OCI-M1 (cell line): ENCODE results near the gene PTH1R.
A peak's percentile ranks its signal among the peaks of the same experiment; 100 is the strongest.

ENCODE experiments used
- DNase-seq: peaks from one replicate; lab custom pipeline; 2025; lab: John Stamatoyannopoulos, UW

PTH1R gene

GRCh38 chr3:46864061-46864881, 13.2 kb upstream of the PTH1R start:
- DNase-seq = no peak

DNA sequence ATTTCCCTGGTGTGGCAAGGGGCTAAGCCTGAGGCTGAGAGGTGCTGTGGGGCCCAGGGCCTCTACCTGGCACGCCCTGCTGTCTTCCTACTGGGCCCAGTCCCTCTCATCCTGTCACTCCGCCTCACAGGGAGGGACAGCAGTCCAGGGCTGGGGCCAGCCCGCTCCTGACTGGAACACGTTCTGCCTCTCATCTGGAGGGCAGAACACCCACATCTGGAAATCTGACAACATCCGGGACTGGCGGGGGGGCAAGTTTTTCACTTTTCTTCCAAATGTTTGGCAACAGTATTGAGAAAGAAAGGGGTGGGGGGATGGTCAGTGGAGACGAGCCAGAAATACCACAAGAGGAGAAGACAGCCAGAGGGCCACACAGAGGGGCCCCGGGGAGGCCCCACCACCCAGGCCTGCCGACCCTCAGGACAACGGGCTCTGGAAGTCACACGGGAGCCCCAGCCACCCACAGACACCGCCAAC, 12.5 kb upstream of the PTH1R start:
- DNase-seq = no peak

DNA sequence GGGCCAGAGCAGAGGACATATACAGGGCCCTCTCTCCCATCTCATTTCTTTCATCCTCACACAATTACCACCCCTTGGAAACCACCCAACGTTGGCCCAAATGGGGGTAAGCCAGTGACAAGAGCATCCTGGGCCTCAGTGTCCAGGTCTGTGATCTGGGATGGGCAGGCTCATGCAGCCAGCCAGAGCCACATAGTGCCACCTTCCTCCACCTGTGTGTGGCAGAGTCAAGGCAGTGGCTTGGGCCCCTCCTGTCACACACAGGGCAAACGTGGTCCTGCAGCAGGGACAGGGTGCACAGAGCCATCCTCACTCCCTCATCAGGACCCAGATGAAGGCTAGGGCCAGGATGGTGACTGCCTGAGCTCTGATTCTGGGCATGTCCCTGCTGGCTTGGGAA, 12.0 kb upstream of the PTH1R start:
- DNase-seq = no peak

GRCh38 chr3:46866032-46866595, 11.4 kb upstream of the PTH1R start:
- no peak for DNase-seq

DNA sequence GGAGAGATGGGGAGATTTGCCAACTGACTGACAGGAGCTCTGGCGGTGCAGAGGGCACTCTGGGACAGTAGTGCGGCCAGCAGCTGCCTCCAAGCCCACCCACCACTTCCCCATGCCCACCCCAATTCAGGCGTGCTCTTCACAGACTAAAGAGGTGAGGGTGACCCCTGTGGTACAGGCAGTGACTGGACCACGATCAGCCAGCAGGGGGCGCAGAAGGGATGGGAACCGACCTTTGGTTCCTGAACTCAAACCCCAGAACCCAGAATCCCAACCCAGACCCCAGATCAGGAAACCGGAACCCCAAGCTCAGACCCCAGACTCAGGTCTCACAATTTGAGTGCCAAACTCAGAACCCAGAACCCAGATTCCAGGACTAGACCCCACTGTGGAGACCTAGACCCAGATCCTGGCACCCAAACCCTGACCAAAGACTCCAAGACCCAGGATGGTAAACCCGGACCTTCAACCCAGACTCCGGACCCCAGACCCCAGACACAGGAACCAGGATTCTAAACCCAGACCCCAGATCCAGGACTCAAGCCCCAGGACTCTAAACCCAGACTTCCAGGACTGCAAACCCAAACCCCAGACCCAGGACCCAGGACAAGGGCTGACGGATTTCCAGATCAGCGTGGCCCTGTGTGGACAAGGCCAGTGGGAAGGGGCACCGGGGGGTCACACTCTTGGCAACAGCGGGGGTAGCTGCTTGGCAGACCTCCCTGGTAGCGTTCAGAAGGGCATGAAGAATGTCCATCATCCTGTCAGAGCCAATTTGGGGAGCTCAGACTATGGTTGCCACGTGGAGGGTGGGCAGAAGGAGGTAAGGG, 10.6 kb upstream of the PTH1R start:
- DNase-seq = peak; percentile 72

- no peak for DNase-seq
These were observed 10.0 kb upstream of the PTH1R start for GRCh38 chr3:46867550-46867898.

DNA sequence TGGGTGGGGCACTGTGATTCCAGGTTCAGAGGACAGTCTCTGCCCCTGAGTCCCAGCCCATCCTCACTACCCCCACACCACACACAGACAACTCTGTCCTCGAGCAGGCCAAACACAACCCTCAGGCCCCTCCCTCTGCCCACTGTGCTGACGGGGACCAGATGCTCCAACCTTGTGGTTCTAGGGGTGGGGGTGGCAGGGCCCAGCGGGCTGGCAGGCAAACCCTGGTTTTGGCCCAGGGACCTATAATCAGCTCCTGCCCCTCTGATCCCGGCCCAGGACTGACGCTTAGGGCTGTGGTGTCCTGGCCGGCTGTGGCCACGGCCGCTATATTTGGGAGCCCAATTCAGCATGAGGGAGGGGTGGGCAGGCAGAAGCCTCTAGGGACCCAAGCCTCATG, 9.2 kb upstream of the PTH1R start:
- DNase-seq = no peak

DNA sequence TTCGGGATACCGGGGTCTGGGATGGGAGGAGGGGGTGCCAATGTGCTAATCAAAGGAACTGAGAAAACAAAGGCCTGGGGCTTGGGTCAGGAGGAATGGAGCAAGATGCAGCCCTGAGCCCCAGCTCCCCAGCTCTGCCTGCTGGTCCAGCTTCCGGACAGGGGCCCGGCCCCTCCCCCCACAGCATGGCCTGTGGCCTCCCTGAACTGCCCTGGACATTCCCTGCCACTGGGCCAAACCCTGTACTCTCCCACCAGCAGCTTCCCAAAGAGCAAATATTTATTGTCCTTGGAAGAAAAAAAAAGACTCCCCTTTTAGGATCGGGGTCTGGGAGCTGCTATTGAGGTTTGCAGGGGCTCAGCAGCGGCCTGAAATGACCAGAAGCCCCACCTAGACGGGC, 8.6 kb upstream of the PTH1R start:
- DNase-seq = no peak

GRCh38 chr3:46869440-46869839, 8.1 kb upstream of the PTH1R start:
- DNase-seq = no peak

DNA sequence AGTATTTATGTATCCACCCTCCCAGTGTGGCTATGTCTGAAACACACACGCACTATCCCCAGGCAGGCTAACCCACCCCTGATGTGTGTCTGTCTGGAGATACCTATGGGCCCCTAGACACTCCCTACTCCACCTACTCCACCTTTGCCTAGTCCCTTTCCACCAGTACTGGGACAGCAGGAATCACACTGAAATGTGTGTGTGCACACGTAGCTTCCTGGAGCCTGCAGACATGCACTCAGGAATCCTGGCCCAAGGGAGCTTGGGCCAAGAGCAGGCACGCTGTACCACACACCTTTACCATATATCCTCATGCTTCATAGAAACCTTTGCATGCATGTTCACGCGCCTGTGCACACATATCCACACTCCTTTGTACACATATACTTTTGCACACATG, 6.9 kb upstream of the PTH1R start:
- no peak for DNase-seq

DNA sequence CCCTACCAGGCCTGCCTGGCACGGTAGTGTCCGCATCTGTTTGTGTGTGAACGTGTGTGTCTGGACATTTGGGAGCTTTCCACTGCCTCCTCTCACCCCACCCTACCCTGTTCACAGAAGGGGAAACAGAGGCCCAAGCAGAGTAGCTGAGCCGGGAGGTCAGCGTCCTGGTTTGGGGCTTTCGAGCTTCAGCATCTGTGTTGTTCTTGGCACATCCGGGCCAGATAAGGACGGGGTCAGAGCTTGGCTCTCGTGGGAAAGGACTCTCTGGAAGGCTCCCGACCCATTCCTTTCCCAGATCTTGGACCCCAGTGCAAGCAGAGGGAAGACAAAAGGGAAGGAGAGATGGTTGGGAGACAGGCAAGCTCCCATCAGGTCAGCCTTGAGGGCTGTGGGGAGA, 6.3 kb upstream of the PTH1R start:
- no peak for DNase-seq

- no peak for DNase-seq
These were observed 4.0 kb upstream of the PTH1R start for GRCh38 chr3:46873521-46873920.

DNA sequence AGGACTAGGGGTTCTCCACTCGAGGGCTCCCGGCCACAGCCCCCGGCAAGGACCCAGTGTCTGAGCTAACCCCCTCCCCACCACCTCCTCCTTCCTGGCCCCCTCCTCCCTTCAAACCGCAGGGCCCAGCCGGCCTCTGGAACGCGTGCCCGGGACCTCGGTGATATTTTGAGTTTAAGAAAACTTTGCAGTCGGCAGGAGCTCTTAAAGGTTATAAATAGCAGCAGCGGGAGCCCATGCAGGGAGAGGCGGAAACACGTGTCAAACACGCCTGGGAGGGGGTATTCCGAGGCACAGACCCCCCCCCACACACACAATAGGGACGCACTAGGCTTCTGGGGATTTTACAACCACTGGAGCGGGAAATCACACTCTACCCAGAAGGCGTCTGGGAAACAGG, 3.1 kb upstream of the PTH1R start:
- DNase-seq = no peak

- no peak for DNase-seq
These were observed 2.0 kb upstream of the PTH1R start for GRCh38 chr3:46875560-46875959.

DNA sequence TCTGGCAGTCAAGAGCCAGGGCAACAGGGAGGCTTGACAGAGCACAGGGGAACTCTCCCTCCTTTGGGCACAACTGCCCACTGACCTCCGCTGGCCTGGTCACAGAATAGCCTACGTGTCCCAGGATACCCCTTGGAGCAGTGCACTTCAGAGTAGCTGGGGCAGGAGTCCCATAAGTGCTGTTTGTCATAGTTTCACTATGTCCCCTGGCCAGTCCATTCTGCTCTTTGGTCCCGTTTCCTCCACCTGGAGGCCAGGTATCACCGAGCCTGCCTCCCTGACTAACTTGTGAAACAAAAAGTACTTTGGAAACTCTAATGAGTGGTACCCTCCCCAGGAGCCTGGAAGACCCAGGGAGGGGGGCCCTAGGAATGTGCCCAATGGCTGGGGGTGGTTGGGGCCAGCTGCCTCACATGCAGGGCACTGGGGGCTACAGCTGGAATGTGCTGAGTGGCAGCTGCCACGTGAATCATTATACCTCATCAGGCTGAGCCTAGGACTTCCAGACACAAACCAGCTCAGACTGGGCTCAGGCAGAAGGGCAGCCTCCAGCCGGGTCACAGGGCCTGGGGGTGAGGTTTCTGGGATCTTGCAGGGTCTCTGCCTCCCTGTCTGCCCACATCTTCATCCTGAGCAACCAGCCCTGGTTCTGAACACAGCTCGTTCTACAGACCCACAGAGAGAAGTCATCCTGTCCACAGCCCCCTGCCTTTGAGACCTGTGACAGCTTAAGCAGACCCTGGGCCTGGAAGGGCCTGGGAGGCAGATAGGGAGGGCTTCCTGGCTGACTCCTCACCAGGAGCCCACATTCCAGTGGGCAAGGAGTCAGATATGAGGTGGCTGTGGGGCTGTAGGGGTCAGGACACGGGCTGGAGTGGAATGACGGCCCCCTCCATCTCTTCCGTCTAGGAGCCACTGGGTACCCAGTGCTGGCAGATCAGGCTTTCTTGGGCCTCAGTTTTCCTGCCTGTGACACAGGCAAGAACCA, 914 bp upstream of the PTH1R start:
- no peak for DNase-seq

DNA sequence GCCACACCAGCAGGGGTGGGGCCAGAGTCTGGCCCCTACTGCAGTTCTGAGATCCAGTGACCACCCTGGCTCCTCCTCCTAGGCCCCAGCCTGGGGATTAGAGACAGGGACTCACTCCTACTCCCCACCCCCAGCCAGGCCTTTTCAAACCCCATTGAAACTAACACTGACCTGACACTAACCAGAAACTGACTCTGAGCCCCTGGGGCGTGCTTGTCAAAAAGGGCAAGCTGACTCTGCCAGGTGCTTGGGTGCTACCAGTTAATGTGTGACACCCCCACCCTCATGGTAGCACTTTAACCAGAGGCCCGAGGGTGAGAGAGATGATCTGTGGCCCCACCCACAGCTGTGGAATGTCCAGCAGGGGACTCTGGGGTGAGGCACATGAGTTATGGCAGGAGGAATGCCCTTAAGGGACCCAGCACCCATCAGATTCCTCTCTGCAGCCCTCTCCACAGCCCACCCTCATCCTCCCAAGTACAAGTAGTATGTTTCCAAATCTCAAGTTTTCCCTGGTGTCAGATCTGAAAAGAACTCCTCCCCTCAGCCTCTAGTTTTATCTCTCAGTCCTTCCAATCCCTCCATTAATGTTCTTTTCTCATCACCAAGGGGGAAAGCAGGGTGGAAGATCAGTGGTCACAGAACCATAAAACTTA, 1.4 kb downstream of the PTH1R start:
- no peak for DNase-seq

DNA sequence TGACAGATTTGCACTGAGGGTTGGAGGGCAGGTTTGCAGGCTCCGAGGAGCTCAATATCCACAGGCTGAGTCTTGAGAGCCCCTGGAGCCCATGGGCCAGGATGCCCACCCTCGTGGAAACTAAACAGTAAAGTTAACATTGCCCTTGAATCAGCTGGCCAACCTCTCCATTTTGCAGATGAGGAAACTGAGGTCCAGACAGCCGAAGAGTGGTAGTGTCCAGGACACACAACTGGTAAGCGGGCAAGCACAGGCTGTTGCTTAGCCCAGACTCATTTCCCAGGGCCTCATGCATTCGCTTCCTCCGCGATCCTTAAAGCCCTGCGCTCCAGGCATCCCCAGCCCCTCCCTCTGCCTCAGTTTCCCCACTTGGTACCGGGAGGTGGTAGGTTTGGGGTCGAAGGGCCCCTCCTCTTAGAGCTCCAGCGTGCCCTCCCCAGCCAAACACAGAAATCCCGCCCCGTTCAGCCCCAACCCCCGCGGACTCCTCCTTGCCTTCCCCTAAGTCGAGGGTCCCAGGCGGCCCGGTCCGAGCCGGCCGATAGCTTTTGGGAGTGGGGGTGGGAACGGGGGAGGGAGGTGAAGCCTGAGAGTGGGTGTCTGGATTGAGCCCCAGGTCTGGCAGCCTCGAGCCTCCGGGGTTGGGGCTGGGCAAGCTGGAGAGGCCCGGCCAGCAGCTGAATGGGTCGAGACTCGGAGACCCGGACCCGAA, 3.5 kb downstream of the PTH1R start:
- DNase-seq = no peak

- no peak for DNase-seq
These were observed 4.3 kb downstream of the PTH1R start for GRCh38 chr3:46881596-46882376.

- DNase-seq = peak; percentile 43
These were observed 5.0 kb downstream of the PTH1R start for GRCh38 chr3:46882377-46883053.
